Thyroid gland (tissue), 4 donors: ENCODE measurements around the gene UROC1.

Source experiments
- POLR2A ChIP-seq, 2 donors: fragments of 450-650 bp; IDR thresholded peaks; one replicate each; pipeline ENCODE4 v1.6.1; 2017; ENCODE audit warnings: antibody characterized with exemption in 2 of 2, mild to moderate bottlenecking in 2 of 2, moderate library complexity in 1 of 2
- TF ChIP-seq, protein P1 (sequence below), 6 experiments: fragments of 200-600 bp in 3 of 6; fragments of 450-650 bp in 3 of 6; sonication (generic) in 3 of 6; IDR thresholded peaks; one replicate each; pipeline ENCODE4 v1.5.1; 2016 to 2019; ENCODE audit warnings: antibody characterized with exemption in 6 of 6, mild to moderate bottlenecking in 2 of 6, inconsistent platforms in 1 of 6, moderate library complexity in 1 of 6

DNA sequence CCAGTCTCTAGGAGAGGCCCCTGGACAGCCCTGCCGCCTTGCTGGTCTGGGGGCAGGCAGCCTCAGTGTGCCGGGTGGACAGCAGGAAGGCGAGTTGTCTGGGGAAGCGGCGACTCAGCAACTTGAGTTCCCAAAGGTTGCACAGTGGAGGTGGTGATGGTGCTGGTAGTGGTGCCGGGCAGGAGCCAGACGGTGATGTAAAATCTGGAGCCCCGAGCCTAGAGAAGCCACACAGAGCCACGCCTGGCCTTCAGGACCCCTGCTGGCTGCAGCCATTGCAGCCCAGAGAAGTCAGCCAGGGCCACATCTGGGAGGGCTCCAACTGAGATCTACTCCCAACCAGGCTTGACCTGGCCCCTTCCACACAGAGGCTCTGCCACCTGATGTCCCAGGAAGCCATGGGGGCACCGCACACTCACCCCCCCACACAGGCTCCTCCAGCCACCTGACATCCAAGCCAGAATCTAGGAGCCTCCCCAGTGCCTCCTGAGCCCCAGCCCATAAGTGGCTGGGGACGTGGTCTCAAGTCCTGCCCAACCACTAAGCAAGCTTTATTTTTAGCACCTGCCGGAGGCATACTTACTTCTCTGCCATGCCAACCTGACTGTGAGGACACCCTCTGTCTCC, 32.4 kb upstream of the UROC1 start:
- TF ChIP-seq, protein P1, sequence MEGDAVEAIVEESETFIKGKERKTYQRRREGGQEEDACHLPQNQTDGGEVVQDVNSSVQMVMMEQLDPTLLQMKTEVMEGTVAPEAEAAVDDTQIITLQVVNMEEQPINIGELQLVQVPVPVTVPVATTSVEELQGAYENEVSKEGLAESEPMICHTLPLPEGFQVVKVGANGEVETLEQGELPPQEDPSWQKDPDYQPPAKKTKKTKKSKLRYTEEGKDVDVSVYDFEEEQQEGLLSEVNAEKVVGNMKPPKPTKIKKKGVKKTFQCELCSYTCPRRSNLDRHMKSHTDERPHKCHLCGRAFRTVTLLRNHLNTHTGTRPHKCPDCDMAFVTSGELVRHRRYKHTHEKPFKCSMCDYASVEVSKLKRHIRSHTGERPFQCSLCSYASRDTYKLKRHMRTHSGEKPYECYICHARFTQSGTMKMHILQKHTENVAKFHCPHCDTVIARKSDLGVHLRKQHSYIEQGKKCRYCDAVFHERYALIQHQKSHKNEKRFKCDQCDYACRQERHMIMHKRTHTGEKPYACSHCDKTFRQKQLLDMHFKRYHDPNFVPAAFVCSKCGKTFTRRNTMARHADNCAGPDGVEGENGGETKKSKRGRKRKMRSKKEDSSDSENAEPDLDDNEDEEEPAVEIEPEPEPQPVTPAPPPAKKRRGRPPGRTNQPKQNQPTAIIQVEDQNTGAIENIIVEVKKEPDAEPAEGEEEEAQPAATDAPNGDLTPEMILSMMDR (IDR thresholded peaks at IDR 0.05), result no peak
- no peak for TF ChIP-seq POLR2A (IDR thresholded peaks at IDR 0.05)
